IMR-90 (cell line): ENCODE data around the gene NRG4. TPM values are rescaled to one million over a fixed set of nuclear protein-coding genes. Genes with fewer than 3 reads are reported as not detected.

Source experiments
- ATAC-seq: fragments of 200-7000 bp; cut with Tn5 transposase; 2 replicates; pipeline ENCODE4 v1.9.1; 2020; ENCODE audit warnings: low read depth, mild to moderate bottlenecking, moderate library complexity
- BruUV-seq: library from RNA; stranded (reverse); fragments of 400-500 nt; replicated peaks from 2 replicates; lab custom pipeline; 2021; lab: Mats Ljungman, UMichigan
- CTCF ChIA-PET: fragments of 300-600 bp; formaldehyde crosslinking; extraction: SDS; loops from one replicate; lab custom pipeline; 2021; ENCODE audit warnings: antibody characterized with exemption; lab: Yijun Ruan, JAX
- POLR2A ChIA-PET: fragments of 300-600 bp; sonication (Branson Sonifier 250); formaldehyde crosslinking; loops from one replicate; lab custom pipeline; 2022; ENCODE audit warnings: antibody characterized with exemption; ENCODE audit not compliant: unreplicated experiment; lab: Charles Lee
- DNase-seq: peaks from one replicate; pipeline ENCODE4 v3.0.0; 2013
- H2AFZ ChIP-seq: replicated peaks from 2 replicates; pipeline ENCODE3; 2013; ENCODE audit warnings: low read length, mild to moderate bottlenecking; ENCODE audit not compliant: poor library complexity
- H2AK5ac ChIP-seq: 2 replicates; pipeline ENCODE4 v1.6.1; 2013; ENCODE audit warnings: low read depth, low read length, inconsistent platforms
- H2AK9ac ChIP-seq: replicated peaks from 2 replicates; pipeline ENCODE3; 2013; ENCODE audit warnings: mild to moderate bottlenecking, low read depth, low read length, moderate library complexity; ENCODE audit not compliant: poor library complexity
- H2BK120ac ChIP-seq: 2 replicates; pipeline ENCODE4 v1.6.1; 2013; ENCODE audit warnings: low read depth, low read length, inconsistent platforms
- H2BK15ac ChIP-seq: 3 replicates; pipeline ENCODE4 v1.6.1; 2013; ENCODE audit warnings: low read depth, low read length, inconsistent platforms
- H2BK20ac ChIP-seq: 2 replicates; pipeline ENCODE4 v1.6.1; 2013; ENCODE audit warnings: low read depth, mild to moderate bottlenecking, inconsistent platforms, low read length, moderate library complexity
- H2BK5ac ChIP-seq: 2 replicates; pipeline ENCODE4 v1.6.1; 2013; ENCODE audit warnings: mild to moderate bottlenecking, low read depth, low read length, inconsistent platforms; ENCODE audit not compliant: poor library complexity, severe bottlenecking
- H3K14ac ChIP-seq: replicated peaks from 2 replicates; pipeline ENCODE4 v1.6.1; 2013; ENCODE audit warnings: low read depth, low read length, inconsistent platforms
- H3K18ac ChIP-seq: 2 replicates; pipeline ENCODE4 v1.6.1; 2013; ENCODE audit warnings: low read depth, low read length, control low read depth
- H3K23ac ChIP-seq: 2 replicates; pipeline ENCODE4 v1.6.1; 2013; ENCODE audit warnings: low read depth, low read length, inconsistent platforms
- H3K27ac ChIP-seq: 2 replicates; pipeline ENCODE4 v1.5.1; 2013; ENCODE audit warnings: mild to moderate bottlenecking, control low read depth, low read length; ENCODE audit not compliant: insufficient read depth
- H3K27me3 ChIP-seq: 2 replicates; pipeline ENCODE4 v1.6.1; 2013; ENCODE audit warnings: low read length; ENCODE audit not compliant: control insufficient read depth, insufficient read depth
- H3K36me3 ChIP-seq: 2 replicates; pipeline ENCODE4 v1.6.1; 2013; ENCODE audit warnings: low read length, mixed read lengths; ENCODE audit not compliant: control insufficient read depth, insufficient read depth
- H3K4ac ChIP-seq: 2 replicates; pipeline ENCODE4 v1.6.1; 2013; ENCODE audit warnings: low read depth, low read length, inconsistent platforms
- H3K4me1 ChIP-seq: 2 replicates; pipeline ENCODE4 v1.6.1; 2013; ENCODE audit warnings: low read length, mixed read lengths; ENCODE audit not compliant: control insufficient read depth, insufficient read depth
- H3K4me2 ChIP-seq: 2 replicates; pipeline ENCODE4 v1.6.1; 2013; ENCODE audit warnings: low read depth, mild to moderate bottlenecking, control low read depth, low read length, moderate library complexity
- H3K4me3 ChIP-seq: 2 replicates; pipeline ENCODE4 v1.5.1; 2013; ENCODE audit warnings: low read depth, mild to moderate bottlenecking, control low read depth, low read length, moderate library complexity; ENCODE audit not compliant: insufficient read depth
- H3K56ac ChIP-seq: 2 replicates; pipeline ENCODE4 v1.6.1; 2013; ENCODE audit warnings: low read length, inconsistent platforms; ENCODE audit not compliant: insufficient read depth; ENCODE audit errors: extremely low read depth
- H3K79me1 ChIP-seq, 2 experiments: 2 replicates each; pipeline ENCODE4 v1.6.1; 2013; ENCODE audit warnings: low read length in 2 of 2, inconsistent platforms in 1 of 2, low read depth in 1 of 2
- H3K9ac ChIP-seq: 2 replicates; pipeline ENCODE4 v1.6.1; 2013; ENCODE audit warnings: low read depth, low read length, control low read depth
- H3K9me1 ChIP-seq: 2 replicates; pipeline ENCODE4 v1.6.1; 2013; ENCODE audit warnings: low read length, inconsistent platforms; ENCODE audit not compliant: insufficient read depth
- H3K9me3 ChIP-seq: 2 replicates; pipeline ENCODE4 v1.6.1; 2013; ENCODE audit warnings: low read length; ENCODE audit not compliant: control insufficient read depth, insufficient read depth
- H4K20me1 ChIP-seq: 2 replicates; pipeline ENCODE4 v1.6.1; 2013; ENCODE audit warnings: low read length, inconsistent platforms; ENCODE audit not compliant: insufficient read depth
- H4K5ac ChIP-seq: 2 replicates; pipeline ENCODE4 v1.6.1; 2013; ENCODE audit warnings: mild to moderate bottlenecking, low read depth, low read length, control low read depth
- H4K8ac ChIP-seq, 2 experiments: 2 replicates each; pipeline ENCODE4 v1.6.1; 2013; ENCODE audit warnings: low read depth in 2 of 2, low read length in 2 of 2, control low read depth in 1 of 2, inconsistent platforms in 1 of 2
- H4K91ac ChIP-seq: 2 replicates; pipeline ENCODE4 v1.6.1; 2013; ENCODE audit warnings: low read depth, low read length, inconsistent platforms; ENCODE audit not compliant: insufficient read depth
- BHLHE40 ChIP-seq: fragments of 150-350 bp; IDR thresholded peaks from 2 replicates; pipeline ENCODE4 v1.6.1; 2016; ENCODE audit warnings: mild to moderate bottlenecking, low read depth, low read length
- CEBPB ChIP-seq: IDR thresholded peaks from 2 replicates; pipeline ENCODE4 v1.6.1; 2012; ENCODE audit warnings: low read depth, low read length, improper control_type of control experiment
- CHD1 ChIP-seq: IDR thresholded peaks from 2 replicates; pipeline ENCODE4 v1.6.1; 2012; ENCODE audit warnings: low read depth, low read length, improper control_type of control experiment
- MXI1 ChIP-seq: IDR thresholded peaks from 2 replicates; pipeline ENCODE4 v1.6.1; 2012; ENCODE audit warnings: low read depth, mild to moderate bottlenecking, low read length, moderate library complexity, borderline replicate concordance
- WGBS, 2 experiments: methylation state at CpG; one replicate each; pipeline versions ENCODE4 v1.1.5 to v1.1.7; 2013; ENCODE audit warnings: missing lambda C conversion rate in 2 of 2; ENCODE audit not compliant: insufficient read length in 1 of 2; ENCODE audit errors: extremely low coverage in 2 of 2; 5-methylcytosine and 5-hydroxymethylcytosine counted together
- dilution Hi-C: fragments of 300-500 bp; cut with HindIII; formaldehyde crosslinking; loops from one replicate; pipeline ENCODE4 v1.14.3; 2018; ENCODE audit warnings: low sequenced_read_pairs; ENCODE audit not compliant: unreplicated experiment
- in situ Hi-C: fragments of 300-500 bp; cut with MboI; formaldehyde crosslinking; loops from 3 replicates; pipeline ENCODE4 v1.14.3; 2019; ENCODE audit warnings: low sequenced_read_pairs, inconsistent platforms, mixed read lengths
- intact Hi-C: fragments of 100-400 bp; cut with micrococcal nuclease; formaldehyde crosslinking; loops from 2 replicates; pipeline ENCODE4 v1.10.0; 2022
- polyA plus RNA-seq, 3 experiments: library from polyadenylated mRNA; depleted of rRNA; stranded (reverse); fragments of >200 nt; gene quantifications; 2 replicates each; pipeline ENCODE4 v1.2.3, GENCODE V29; 2012; ENCODE audit warnings: low replicate concordance in 1 of 3
- total RNA-seq: library from RNA; depleted of rRNA; stranded (reverse); fragments of >200 nt; gene quantifications from 2 replicates; pipeline ENCODE4 v1.2.3, GENCODE V29; 2012

The NRG4 gene
- total and polyA plus RNA-seq, 2 of the 4 experiments (the other 2 are of a cell fraction): not detected

DNA sequence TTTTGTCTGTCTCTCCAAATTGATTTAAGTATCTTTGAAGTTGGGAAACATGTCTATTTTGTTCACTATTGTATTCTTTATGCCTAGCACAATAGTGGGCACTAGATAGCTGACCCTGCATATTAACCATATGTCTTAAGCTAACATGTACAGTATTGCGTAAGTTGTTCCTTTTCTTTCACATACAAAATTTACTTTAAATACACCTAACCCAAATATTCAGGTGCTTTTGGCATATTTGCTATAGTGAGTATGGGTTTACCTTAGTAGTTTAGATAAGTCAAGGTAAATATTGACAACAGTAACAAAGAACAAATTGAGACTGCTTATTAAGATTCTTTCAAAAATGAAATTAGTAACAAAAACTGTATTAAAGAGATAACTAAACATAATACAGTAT is 50.9 kb downstream of the NRG4 start:
- H2BK20ac ChIP-seq: no peak overlapping the region
- BruUV-seq: no TSS peak
- H4K8ac ChIP-seq: no peak overlapping the region
- no peak overlapping the region for H2BK5ac ChIP-seq
- H4K20me1 ChIP-seq: no peaks in the 10 kb centered on the region; the same call in 1 of the 2 replicates
- no peak overlapping the region for H3K14ac ChIP-seq
- intact Hi-C loops (no loop called here), in situ Hi-C loops (no loop called here), dilution Hi-C loops (no loop called here)
- H3K4me2 ChIP-seq: no peak overlapping the region
- no peak overlapping the region for H4K5ac ChIP-seq
- TF ChIP-seq BHLHE40 (no peak), CEBPB (peak; percentile 80), MXI1 (no peak), CHD1 (no peak)
- no peak overlapping the region for H4K91ac ChIP-seq
- no peak overlapping the region for H2AK5ac ChIP-seq
- H3K27ac ChIP-seq: no peak overlapping the region
- no peak overlapping the region for H2AK9ac ChIP-seq
- H3K9me1 ChIP-seq: no peaks in the 10 kb centered on the region
- H3K18ac ChIP-seq: no peak overlapping the region
- H3K4me3 ChIP-seq: no peak overlapping the region
- H3K4ac ChIP-seq: no peak overlapping the region
- H3K9me3 ChIP-seq: no peaks in the 10 kb centered on the region
- no CpG with 5 or more reads among the region's 1 CpG for WGBS, 2 experiments
- H3K56ac ChIP-seq: no peak overlapping the region
- no peaks in the 10 kb centered on the region for H3K27me3 ChIP-seq
- no peak overlapping the region for H2BK15ac ChIP-seq
- POLR2A ChIA-PET: no interaction called here
- ATAC-seq (no peak), DNase-seq (no peak)
- H3K23ac ChIP-seq: no peak overlapping the region
- CTCF ChIA-PET: no interaction called here
- no peaks in the 10 kb centered on the region for H3K79me1 ChIP-seq
- H3K9ac ChIP-seq: no peak overlapping the region
- H3K4me1 ChIP-seq: peaks cover 2% of the 10 kb centered on the region; the same call in 1 of the 2 replicates
- no peak overlapping the region for H2AFZ ChIP-seq
- H3K36me3 ChIP-seq: no peaks in the 10 kb centered on the region
- no peak overlapping the region for H2BK120ac ChIP-seq
